ENCODE results near the gene DENND4B. TPM values are rescaled to one million over a fixed set of nuclear protein-coding genes. Genes with fewer than 3 reads are reported as not detected.
"Not testable (repeated sequence)": the region's sequence is repeated elsewhere in the genome, so short reads cannot be mapped to it uniquely, and the experiment has no call there.

The DENND4B gene
- 128 and 130 TPM in 2 replicates for total RNA-seq

DNA sequence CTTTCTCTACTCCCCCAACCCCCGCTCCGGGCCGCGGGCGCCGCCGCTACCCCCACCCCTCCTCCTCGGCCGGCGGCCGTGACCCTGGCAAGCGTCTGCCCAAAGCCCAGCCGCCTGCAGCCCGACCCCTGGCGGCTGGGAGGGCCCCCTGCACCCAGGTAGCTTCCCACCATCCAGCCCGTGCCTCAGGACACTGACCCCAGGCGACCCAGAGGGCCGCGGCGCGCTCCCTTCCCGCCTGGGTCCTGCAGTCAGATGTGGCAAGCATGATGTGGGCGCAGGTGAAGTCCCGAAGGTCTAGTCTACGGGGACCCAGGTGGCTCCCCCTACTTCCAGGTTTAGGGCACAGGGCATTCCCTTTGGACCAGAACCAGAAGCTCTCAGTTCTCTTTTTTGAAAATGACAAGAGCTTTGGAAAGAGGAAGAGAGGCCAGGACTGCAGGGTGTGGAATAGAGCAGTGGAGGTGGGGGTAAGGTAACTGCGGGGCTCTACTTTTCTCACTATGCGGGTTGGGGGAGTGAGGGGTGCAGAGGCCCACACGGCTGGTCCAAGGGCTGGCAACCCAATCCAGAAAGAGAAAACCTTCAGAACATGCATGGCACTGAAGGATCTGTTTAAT is at the start of gene DENND4B:
TSS of gene DENND4B (minus strand) at position 97 of the 620 bp plus-strand sequence. CDS start 2,344 bp downstream, outside the sequence.
- intact Hi-C loops (cut with micrococcal nuclease) = loop anchor here (1.0 kb wide), 4 partner anchors 12 to 149 kb away; partner anchors contain the start of gene CRTC2
- Mint-ChIP-seq H3K9me3 (no peaks in the 10 kb centered on the region), H3K27ac (peak within 1 kb of the TSS; percentile 96), H3K4me1 (peaks cover 35% of the 10 kb centered on the region), H3K4me3 (peak within 1 kb of the TSS; percentile 96), H3K27me3 (no peaks in the 10 kb centered on the region), H3K36me3 (ENCODE audit: low read depth) (peaks cover 61% of the 10 kb centered on the region)
- peak; percentile 93 for DNase-seq

DNA sequence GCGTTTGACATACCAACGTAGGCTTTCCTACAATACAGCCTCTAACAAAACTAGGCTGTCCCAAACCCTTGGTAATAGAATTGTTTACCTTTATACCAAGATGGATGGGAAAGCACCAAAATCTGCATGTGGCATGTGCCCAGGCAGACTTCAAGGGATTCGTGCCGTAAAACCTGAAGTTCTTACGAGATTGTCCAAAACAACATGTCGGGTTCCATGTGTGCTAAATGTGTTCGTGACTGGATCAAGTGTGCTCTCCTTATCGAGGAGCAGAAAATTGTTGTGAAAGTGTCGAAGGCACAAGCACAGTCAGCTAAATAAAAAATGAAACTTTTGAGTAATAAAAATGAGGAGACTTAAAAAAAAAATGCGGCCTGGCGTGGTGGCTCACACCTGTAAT is 49.1 kb upstream of the DENND4B start:
- intact Hi-C loops (cut with micrococcal nuclease) = no loop called here
- no peak for DNase-seq
- Mint-ChIP-seq H3K4me3 (no peak overlapping the region), H3K36me3 (ENCODE audit: low read depth) (peaks cover 48% of the 10 kb centered on the region), H3K9me3 (no peaks in the 10 kb centered on the region), H3K4me1 (peaks cover 18% of the 10 kb centered on the region), H3K27me3 (no peaks in the 10 kb centered on the region), H3K27ac (no peak overlapping the region)

GRCh38 chr1:153995202-153995601 is 48.7 kb upstream of the DENND4B start:
- H3K4me1 Mint-ChIP-seq = peaks cover 22% of the 10 kb centered on the region
- no peak for DNase-seq
- no peak overlapping the region for H3K27ac Mint-ChIP-seq
- H3K27me3 Mint-ChIP-seq = no peaks in the 10 kb centered on the region
- peaks cover 3% of the 10 kb centered on the region for H3K9me3 Mint-ChIP-seq
- peaks cover 50% of the 10 kb centered on the region for H3K36me3 Mint-ChIP-seq (ENCODE audit: low read depth)
- intact Hi-C loops (cut with micrococcal nuclease) = no loop called here
- H3K4me3 Mint-ChIP-seq = no peak overlapping the region

DNA sequence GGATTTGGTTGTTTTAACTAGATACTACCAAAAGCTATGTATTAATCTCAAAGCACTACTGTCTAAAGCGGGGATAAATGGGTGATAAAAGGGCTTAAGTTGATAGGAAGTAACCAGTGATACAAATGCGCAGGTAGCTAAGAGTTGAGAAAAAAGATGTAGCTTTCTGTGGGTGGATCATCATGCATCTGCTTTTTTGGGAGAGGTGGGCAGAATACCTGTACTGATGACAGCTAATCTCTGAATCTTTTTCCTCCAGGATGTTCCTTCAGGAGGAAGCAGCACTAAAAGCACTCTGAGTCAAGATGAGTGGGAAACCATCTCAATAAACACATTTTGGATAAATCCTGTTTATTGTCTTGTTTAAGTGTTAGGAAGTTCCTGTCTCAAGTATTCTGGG is 45.3 kb upstream of the DENND4B start:
- H3K4me1 Mint-ChIP-seq = peaks cover 29% of the 10 kb centered on the region
- intact Hi-C loops (cut with micrococcal nuclease) = loop anchor here (2.0 to 5.0 kb wide), 4 partner anchors 165 to 281 kb away; partner anchors contain the start of genes HAX1, INTS3 and NUP210L

GRCh38 chr1:153991151-153991630 is 44.7 kb upstream of the DENND4B start:
- H3K4me3 Mint-ChIP-seq = peak overlapping the region; percentile 93
- peak overlapping the region; percentile 96 for H3K27ac Mint-ChIP-seq
- H3K9me3 Mint-ChIP-seq = peaks cover 3% of the 10 kb centered on the region
- H3K27me3 Mint-ChIP-seq = no peaks in the 10 kb centered on the region
- no peak for DNase-seq
- peaks cover 45% of the 10 kb centered on the region for H3K36me3 Mint-ChIP-seq (ENCODE audit: low read depth)
- intact Hi-C loops (cut with micrococcal nuclease) = loop anchor here (2.0 to 5.0 kb wide), 4 partner anchors 166 to 282 kb away; partner anchors contain the start of genes HAX1, INTS3 and NUP210L
- H3K4me1 Mint-ChIP-seq = peaks cover 34% of the 10 kb centered on the region

More for the DNA sequence above, 45.3 kb upstream of the DENND4B start:
- Mint-ChIP-seq H3K27ac (peak overlapping the region; percentile 96), H3K4me3 (peak overlapping the region; percentile 93), H3K9me3 (peaks cover 3% of the 10 kb centered on the region), H3K36me3 (ENCODE audit: low read depth) (peaks cover 49% of the 10 kb centered on the region), H3K27me3 (no peaks in the 10 kb centered on the region)
- DNase-seq = no peak

- no peaks in the 10 kb centered on the region for H3K27me3 Mint-ChIP-seq
- peak within 1 kb of the TSS; percentile 93 for H3K4me3 Mint-ChIP-seq
- intact Hi-C loops (cut with micrococcal nuclease) = loop anchor here (1.0 to 5.0 kb wide), 7 partner anchors 13 to 282 kb away; partner anchors contain the start of genes HAX1, INTS3, JTB and NUP210L
- peaks cover 3% of the 10 kb centered on the region for H3K9me3 Mint-ChIP-seq
- peaks cover 40% of the 10 kb centered on the region for H3K36me3 Mint-ChIP-seq (ENCODE audit: low read depth)
- H3K27ac Mint-ChIP-seq = peak within 1 kb of the TSS; percentile 96
- peak; percentile 96 for DNase-seq
- peaks cover 38% of the 10 kb centered on the region for H3K4me1 Mint-ChIP-seq
Observed at GRCh38 chr1:153990468-153991150, 44.1 kb upstream of the DENND4B start, which contains the start of gene RPS27. Gene RPS27 (plus strand): TSS chr1:153990762. CDS start chr1:153990797, 35 bp downstream.

DNA sequence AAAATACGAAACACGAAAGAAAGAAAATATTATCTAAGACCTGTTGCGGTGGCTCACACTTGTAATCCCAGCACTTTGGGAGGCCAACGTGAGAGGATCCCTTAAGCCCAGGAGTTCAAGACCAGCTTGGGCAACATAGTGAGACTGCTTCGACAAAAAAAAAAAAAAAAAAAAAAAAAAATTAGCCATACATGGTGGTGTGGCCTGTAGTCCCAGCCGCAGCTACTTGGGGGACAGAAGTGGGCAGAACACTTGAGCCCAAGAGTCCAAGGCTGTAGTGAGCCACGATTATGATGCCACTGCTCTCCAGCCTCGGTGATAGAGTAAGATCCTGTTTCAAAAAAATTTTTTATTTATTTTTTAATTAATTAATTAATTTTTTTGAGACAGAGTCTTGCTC is 41.1 kb upstream of the DENND4B start:
- peak overlapping the region; percentile 77 for H3K4me3 Mint-ChIP-seq
- H3K9me3 Mint-ChIP-seq = peaks cover 3% of the 10 kb centered on the region
- DNase-seq = no peak
- intact Hi-C loops (cut with micrococcal nuclease) = loop anchor here (2.0 kb wide), 4 partner anchors 43 to 317 kb away; partner anchors contain the start of genes GATAD2B and ILF2
- H3K4me1 Mint-ChIP-seq = peaks cover 43% of the 10 kb centered on the region
- no peaks in the 10 kb centered on the region for H3K27me3 Mint-ChIP-seq
- H3K27ac Mint-ChIP-seq = peak overlapping the region; percentile 88
- H3K36me3 Mint-ChIP-seq (ENCODE audit: low read depth) = peaks cover 20% of the 10 kb centered on the region

- intact Hi-C loops (cut with micrococcal nuclease) = loop anchor here (1.0 to 2.0 kb wide), 9 partner anchors 9 to 315 kb away; partner anchors contain the start of genes GATAD2B, ILF2 and JTB
- H3K27ac Mint-ChIP-seq = peak within 1 kb of the TSS; percentile 91
- H3K4me3 Mint-ChIP-seq = peak within 1 kb of the TSS; percentile 77
- peaks cover 7% of the 10 kb centered on the region for H3K36me3 Mint-ChIP-seq (ENCODE audit: low read depth)
- peaks cover 31% of the 10 kb centered on the region for H3K4me1 Mint-ChIP-seq
- no peak for DNase-seq
- no peaks in the 10 kb centered on the region for H3K27me3 Mint-ChIP-seq
- H3K9me3 Mint-ChIP-seq = peaks cover 3% of the 10 kb centered on the region
Observed at GRCh38 chr1:153985941-153986761, 39.6 kb upstream of the DENND4B start, which contains the start of gene RAB13. Gene RAB13 (minus strand): TSS chr1:153986339. CDS start chr1:153986236, 103 bp downstream.

DNA sequence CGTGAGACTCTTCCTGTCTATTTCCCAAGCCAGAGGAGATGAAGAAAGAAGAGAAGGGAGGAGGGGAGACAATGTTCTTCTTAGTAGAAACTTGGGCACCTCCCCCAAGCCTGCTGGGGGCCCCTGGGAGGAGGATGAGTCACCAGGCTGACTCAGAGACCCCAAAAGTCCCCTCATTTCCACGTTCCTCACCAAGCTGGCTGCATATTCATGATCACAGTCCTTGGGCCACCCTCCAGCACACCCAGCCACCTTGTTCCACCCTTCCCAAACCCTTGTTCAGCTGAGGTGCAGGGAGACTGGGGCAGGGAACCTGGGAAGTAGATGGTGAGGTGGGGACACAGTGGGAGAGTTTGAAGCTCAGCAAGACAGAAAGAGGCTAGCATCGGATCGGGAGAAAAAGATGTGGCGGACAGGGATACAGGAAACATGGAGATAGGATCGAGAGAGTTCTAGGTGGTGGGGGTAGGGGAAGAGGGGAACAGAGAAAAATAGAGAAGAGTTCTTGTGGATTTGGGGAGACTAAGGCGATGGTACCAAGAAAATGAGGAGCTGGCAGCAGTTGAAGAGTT is 38.9 kb upstream of the DENND4B start:
- H3K4me1 Mint-ChIP-seq = peaks cover 29% of the 10 kb centered on the region
- peaks cover 3% of the 10 kb centered on the region for H3K9me3 Mint-ChIP-seq
- intact Hi-C loops (cut with micrococcal nuclease) = no loop called here
- DNase-seq = no peak
- peak overlapping the region; percentile 75 for H3K4me3 Mint-ChIP-seq
- H3K36me3 Mint-ChIP-seq (ENCODE audit: low read depth) = no peaks in the 10 kb centered on the region
- H3K27me3 Mint-ChIP-seq = no peaks in the 10 kb centered on the region
- H3K27ac Mint-ChIP-seq = peak overlapping the region; percentile 91

- DNase-seq = no peak
- H3K9me3 Mint-ChIP-seq = no peaks in the 10 kb centered on the region
- peak overlapping the region; percentile 54 for H3K27ac Mint-ChIP-seq
- no peaks in the 10 kb centered on the region for H3K27me3 Mint-ChIP-seq
- H3K4me3 Mint-ChIP-seq = no peak overlapping the region
- no peaks in the 10 kb centered on the region for H3K36me3 Mint-ChIP-seq (ENCODE audit: low read depth)
- peaks cover 27% of the 10 kb centered on the region for H3K4me1 Mint-ChIP-seq
- intact Hi-C loops (cut with micrococcal nuclease) = no loop called here
Observed at GRCh38 chr1:153984123-153984894, 37.8 kb upstream of the DENND4B start.

DNA sequence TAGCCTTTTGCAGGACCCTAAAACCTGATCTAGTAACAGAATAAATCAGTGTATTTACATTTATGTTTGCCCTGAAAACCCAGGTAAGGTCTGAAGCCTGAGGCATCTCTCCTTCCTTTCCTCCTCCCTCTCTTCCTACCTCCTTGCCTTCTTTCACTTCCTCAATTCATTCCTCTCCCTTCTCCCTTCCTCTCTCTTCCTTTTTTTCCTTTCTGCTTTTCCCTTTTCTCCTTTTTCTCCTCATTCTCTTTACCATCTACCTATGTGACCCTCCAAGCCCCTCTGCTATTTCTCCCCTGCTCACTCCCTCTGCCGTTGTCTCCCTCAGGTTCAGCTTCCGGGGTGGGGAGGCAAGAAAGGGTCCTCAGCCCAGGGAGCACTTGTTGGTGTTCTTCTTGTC is 35.2 kb upstream of the DENND4B start:
- intact Hi-C loops (cut with micrococcal nuclease); H3K27me3 Mint-ChIP-seq; H3K4me3 Mint-ChIP-seq; H3K27ac Mint-ChIP-seq; H3K36me3 Mint-ChIP-seq (ENCODE audit: low read depth); DNase-seq; H3K9me3 Mint-ChIP-seq: not testable (repeated sequence)
- peaks cover 31% of the 10 kb centered on the region for H3K4me1 Mint-ChIP-seq

DNA sequence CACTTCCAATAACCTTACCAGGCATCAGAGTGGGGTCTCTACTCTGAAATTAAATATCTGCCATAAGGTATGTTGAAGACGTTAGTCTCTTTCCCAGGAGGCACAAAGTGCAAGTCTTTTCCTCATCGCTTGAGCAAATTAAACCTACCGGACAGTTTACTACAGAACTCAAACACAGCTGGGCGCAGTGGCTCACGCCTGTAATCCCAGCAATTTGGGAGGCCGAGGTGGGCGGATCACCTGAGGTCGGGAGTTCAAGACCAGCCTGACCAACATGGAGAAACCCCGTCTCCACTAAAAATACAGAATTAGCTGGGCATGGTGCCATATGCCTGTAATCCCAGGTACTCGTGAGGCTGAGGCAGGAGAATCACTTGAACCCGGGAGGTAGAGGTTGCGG is 32.6 kb upstream of the DENND4B start:
- H3K4me3 Mint-ChIP-seq = peak overlapping the region; percentile 99
- H3K27me3 Mint-ChIP-seq; intact Hi-C loops (cut with micrococcal nuclease); DNase-seq; H3K9me3 Mint-ChIP-seq: not testable (repeated sequence)
- peak overlapping the region; percentile 74 for H3K27ac Mint-ChIP-seq
- peaks cover 27% of the 10 kb centered on the region for H3K36me3 Mint-ChIP-seq (ENCODE audit: low read depth)
- peaks cover 28% of the 10 kb centered on the region for H3K4me1 Mint-ChIP-seq
